SU-DHL-6 (cell line): Measurements from ENCODE around the gene OBSCN.

Experiments
- H2AFZ ChIP-seq: fragments of 200-600 bp; sonication (generic); 2 replicates; pipeline ENCODE4 v1.6.1; 2014; ENCODE audit warnings: low read depth, mild to moderate bottlenecking, moderate library complexity, mixed read lengths, antibody characterized with exemption, low read length; ENCODE audit not compliant: severe bottlenecking
- H3F3A ChIP-seq: fragments of 200-600 bp; shearing (Covaris generic); 2 replicates; pipeline ENCODE4 v1.6.0; 2016; ENCODE audit warnings: antibody characterized with exemption, mild to moderate bottlenecking; ENCODE audit not compliant: insufficient read depth
- H3K27ac ChIP-seq: fragments of 200-600 bp; sonication (generic); 2 replicates; pipeline ENCODE4 v1.5.1; 2016; ENCODE audit warnings: low read depth, mild to moderate bottlenecking, low read length, moderate library complexity, mixed read lengths
- H3K27me3 ChIP-seq: fragments of 200-600 bp; sonication (generic), shearing (Covaris generic); 2 replicates; pipeline ENCODE4 v1.6.0; 2014; ENCODE audit warnings: mild to moderate bottlenecking, low read length
- H3K36me3 ChIP-seq: fragments of 200-600 bp; sonication (generic); 2 replicates; pipeline ENCODE4 v1.6.1; 2014; ENCODE audit warnings: mild to moderate bottlenecking, low read length, mixed read lengths
- H3K4me2 ChIP-seq: fragments of 300-600, 200-600 bp; shearing (Covaris generic), sonication (generic); 2 replicates; pipeline ENCODE4 v1.6.0; 2014; ENCODE audit warnings: low read length, low read depth, mild to moderate bottlenecking; ENCODE audit not compliant: poor library complexity, severe bottlenecking
- H3K4me3 ChIP-seq: fragments of 200-600 bp; sonication (generic); 2 replicates; pipeline ENCODE4 v1.5.1; 2014; ENCODE audit warnings: antibody characterized with exemption, low read length, mild to moderate bottlenecking, mixed read lengths; ENCODE audit not compliant: insufficient read depth, poor library complexity, severe bottlenecking
- H3K79me2 ChIP-seq: fragments of 200-600 bp; sonication (generic); 2 replicates; pipeline ENCODE4 v1.6.1; 2014; ENCODE audit warnings: mild to moderate bottlenecking, low read length, moderate library complexity; ENCODE audit not compliant: insufficient read depth
- H3K9ac ChIP-seq: fragments of 200-600 bp; sonication (generic); 2 replicates; pipeline ENCODE4 v1.7.0; 2014; ENCODE audit warnings: mild to moderate bottlenecking, low read length
- H3K9me2 ChIP-seq: fragments of 200-600 bp; sonication (generic); replicated peaks from 2 replicates; pipeline ENCODE4 v1.6.1; 2014; ENCODE audit warnings: low read length; ENCODE audit not compliant: insufficient read depth
- H3K9me3 ChIP-seq: fragments of 200-600 bp; sonication (generic); 2 replicates; pipeline ENCODE4 v1.6.1; 2014; ENCODE audit warnings: low read length, mixed read lengths; ENCODE audit not compliant: insufficient read depth
- H4K20me1 ChIP-seq: fragments of 200-600 bp; sonication (generic); 2 replicates; pipeline ENCODE4 v1.6.1; 2014; ENCODE audit warnings: low read depth, mild to moderate bottlenecking, antibody characterized with exemption, low read length, moderate library complexity, mixed read lengths
- CTCF ChIP-seq: fragments of 200-600 bp; sonication (generic); IDR thresholded peaks from one replicate; pipeline ENCODE4 v1.5.1; 2017; ENCODE audit warnings: antibody characterized with exemption, mild to moderate bottlenecking, low read length, moderate library complexity; ENCODE audit not compliant: insufficient read depth, poor library complexity, severe bottlenecking
- EZH2phosphoT487 ChIP-seq: fragments of 200-600 bp; sonication (generic), shearing (Covaris generic); conservative IDR thresholded peaks from 2 replicates; pipeline ENCODE4 v1.6.1; 2018; ENCODE audit warnings: mild to moderate bottlenecking, antibody characterized with exemption, low read length, moderate library complexity, mixed read lengths

Gene OBSCN

GRCh38 chr1:228204958-228205357, 2.9 kb upstream of the OBSCN start:
- no peak overlapping the region for H3K27ac ChIP-seq
- no peak for TF ChIP-seq CTCF
- no peak for TF ChIP-seq EZH2phosphoT487
- no peak overlapping the region for H3K4me2 ChIP-seq
- H4K20me1 ChIP-seq: no peaks in the 10 kb centered on the region
- no peaks in the 10 kb centered on the region for H3F3A ChIP-seq
- no peak overlapping the region for H3K9ac ChIP-seq
- no peaks in the 10 kb centered on the region for H3K36me3 ChIP-seq
- H3K9me3 ChIP-seq: no peaks in the 10 kb centered on the region
- H3K4me3 ChIP-seq: no peak overlapping the region
- H2AFZ ChIP-seq: no peak overlapping the region
- H3K27me3 ChIP-seq: no peaks in the 10 kb centered on the region
- H3K9me2 ChIP-seq: no peaks in the 10 kb centered on the region
- H3K79me2 ChIP-seq: no peaks in the 10 kb centered on the region

GRCh38 chr1:228205526-228206436, 2.1 kb upstream of the OBSCN start:
- H3K9me2 ChIP-seq: no peaks in the 10 kb centered on the region
- H3K4me2 ChIP-seq: no peak overlapping the region
- no peak overlapping the region for H3K4me3 ChIP-seq
- no peaks in the 10 kb centered on the region for H3K27me3 ChIP-seq
- TF ChIP-seq CTCF (no peak), EZH2phosphoT487 (no peak)
- no peaks in the 10 kb centered on the region for H3K36me3 ChIP-seq
- H2AFZ ChIP-seq: no peak overlapping the region
- H3K9ac ChIP-seq: no peak overlapping the region
- H3K79me2 ChIP-seq: no peaks in the 10 kb centered on the region
- H3K9me3 ChIP-seq: no peaks in the 10 kb centered on the region
- no peaks in the 10 kb centered on the region for H4K20me1 ChIP-seq
- no peaks in the 10 kb centered on the region for H3F3A ChIP-seq
- H3K27ac ChIP-seq: no peak overlapping the region

GRCh38 chr1:228206582-228207351, 1.1 kb upstream of the OBSCN start:
- no peak overlapping the region for H2AFZ ChIP-seq
- no peaks in the 10 kb centered on the region for H3K9me3 ChIP-seq
- no peak overlapping the region for H3K27ac ChIP-seq
- H3K9ac ChIP-seq: no peak overlapping the region
- H4K20me1 ChIP-seq: no peaks in the 10 kb centered on the region
- H3K4me3 ChIP-seq: no peak overlapping the region
- no peaks in the 10 kb centered on the region for H3F3A ChIP-seq
- TF ChIP-seq CTCF: no peak
- no peak for TF ChIP-seq EZH2phosphoT487
- no peaks in the 10 kb centered on the region for H3K27me3 ChIP-seq
- H3K79me2 ChIP-seq: no peaks in the 10 kb centered on the region
- H3K9me2 ChIP-seq: no peaks in the 10 kb centered on the region
- H3K4me2 ChIP-seq: no peak overlapping the region
- H3K36me3 ChIP-seq: no peaks in the 10 kb centered on the region
